ENCODE data around the gene VAV3. TPM values are rescaled to one million over a fixed set of nuclear protein-coding genes. Genes with fewer than 3 reads are reported as not detected.

Gene VAV3
- total and polyA plus RNA-seq, 10 of the 15 experiments (the other 5 are each of a cell fraction or from before 2014, with no cell fraction given): 0.84 to 5.5 (median 3.4) TPM

- no peak overlapping the region for H3K4me3 ChIP-seq
- ChIA-PET CTCF (interaction anchor here (0.7 to 0.8 kb wide), 2 partner anchors 24 to 64 kb away, joined by 3 read pairs; no protein-coding TSS in a partner anchor), POLR2A (no interaction called here), SMC1A (ENCODE audit: uncharacterized antibody, unreplicated experiment) (interaction anchor here (0.6 to 0.7 kb wide), 2 partner anchors 187 to 1090 kb away, joined by 3 to 4 read pairs; no protein-coding TSS in a partner anchor), RAD21 (ENCODE audit: unreplicated experiment) (interaction anchor here (1.9 kb wide), 1 partner anchor 191 kb away, joined by 4 read pairs; no protein-coding TSS in a partner anchor)
- no peaks in the 10 kb centered on the region for H3K9me3 ChIP-seq (replicated peaks; ENCODE audit: control insufficient read depth, insufficient read depth, low read length)
- no peaks in the 10 kb centered on the region for H3K36me3 ChIP-seq (ENCODE audit: control insufficient read depth in 2 of 2, insufficient read depth in 2 of 2, low read length in 1 of 2)
- no peak overlapping the region for H3K27ac ChIP-seq (ENCODE audit: control insufficient read depth, insufficient read depth)
- H3K4me2 ChIP-seq (ENCODE audit: control insufficient read depth, insufficient read depth): no peak overlapping the region
- FAIRE-seq (no peak), ATAC-seq (no peak), DNase-seq (ENCODE audit: low read depth, low spot score) (no peak)
- H2AFZ ChIP-seq (ENCODE audit: control insufficient read depth, low read depth, low read length): no peak overlapping the region
- no peaks in the 10 kb centered on the region for H3K79me2 ChIP-seq (ENCODE audit: control insufficient read depth, insufficient read depth, low read length)
- intact Hi-C loops (cut with micrococcal nuclease; ENCODE audit: unreplicated experiment) (no loop called here), in situ Hi-C loops (cut with MboI) (no loop called here)
- no TSS peak for BruUV-seq (replicated peaks)
- no peaks in the 10 kb centered on the region for H3K4me1 ChIP-seq (ENCODE audit: control insufficient read depth, insufficient read depth, low read length)
- no peaks in the 10 kb centered on the region for H4K20me1 ChIP-seq (ENCODE audit: control insufficient read depth, insufficient read depth)
- H3K27me3 ChIP-seq (replicated peaks in 1 of 2; ENCODE audit: control insufficient read depth in 2 of 2, insufficient read depth in 2 of 2, low read length in 1 of 2): no peaks in the 10 kb centered on the region; a peak in 2 of 4 replicates
- WGBS (ENCODE audit: insufficient coverage, insufficient replicate concordance, low lambda C conversion rate, missing lambda C conversion rate): 6% methylated on average over 3 of the region's 3 CpGs
- TF ChIP-seq, protein P1, sequence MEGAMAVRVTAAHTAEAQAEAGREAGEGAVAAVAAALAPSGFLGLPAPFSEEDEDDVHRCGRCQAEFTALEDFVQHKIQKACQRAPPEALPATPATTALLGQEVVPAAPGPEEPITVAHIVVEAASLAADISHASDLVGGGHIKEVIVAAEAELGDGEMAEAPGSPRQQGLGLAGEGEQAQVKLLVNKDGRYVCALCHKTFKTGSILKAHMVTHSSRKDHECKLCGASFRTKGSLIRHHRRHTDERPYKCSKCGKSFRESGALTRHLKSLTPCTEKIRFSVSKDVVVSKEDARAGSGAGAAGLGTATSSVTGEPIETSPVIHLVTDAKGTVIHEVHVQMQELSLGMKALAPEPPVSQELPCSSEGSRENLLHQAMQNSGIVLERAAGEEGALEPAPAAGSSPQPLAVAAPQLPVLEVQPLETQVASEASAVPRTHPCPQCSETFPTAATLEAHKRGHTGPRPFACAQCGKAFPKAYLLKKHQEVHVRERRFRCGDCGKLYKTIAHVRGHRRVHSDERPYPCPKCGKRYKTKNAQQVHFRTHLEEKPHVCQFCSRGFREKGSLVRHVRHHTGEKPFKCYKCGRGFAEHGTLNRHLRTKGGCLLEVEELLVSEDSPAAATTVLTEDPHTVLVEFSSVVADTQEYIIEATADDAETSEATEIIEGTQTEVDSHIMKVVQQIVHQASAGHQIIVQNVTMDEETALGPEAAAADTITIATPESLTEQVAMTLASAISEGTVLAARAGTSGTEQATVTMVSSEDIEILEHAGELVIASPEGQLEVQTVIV (IDR thresholded peaks at IDR 0.05; ENCODE audit: borderline replicate concordance, partially characterized antibody): no peak
- TF ChIP-seq SRF (IDR thresholded peaks at IDR 0.05; ENCODE audit: low read depth in 2 of 2, low read length in 2 of 2) (no peak), POLR2AphosphoS2 (IDR thresholded peaks at IDR 0.05; ENCODE audit: low read depth, low read length) (no peak), NRF1 (conservative IDR thresholded peaks at IDR 0.05; ENCODE audit: low read depth, low read length) (no peak), LARP7 (IDR thresholded peaks at IDR 0.05) (no peak)
- H3K9ac ChIP-seq (ENCODE audit: control insufficient read depth, insufficient read depth, low read length): no peak overlapping the region
Observed at GRCh38 chr1:107972391-107973180, 7.6 kb upstream of the VAV3 start.

Data from GM12878 (cell line).